ENCODE measurements around the gene ALG10B. TPM values are rescaled to one million over a fixed set of nuclear protein-coding genes. Genes with fewer than 3 reads are reported as not detected.

ALG10B gene
- total RNA-seq (1 to 10 TPM; 9.3 to 9.4 TPM), polyA plus RNA-seq (ENCODE audit: insufficient read length in 6 of 6) (10 to 100 TPM; 11.3 to 15.1 (median 13.1) TPM)
- long read RNA-seq, donor 1, full-length matches to known transcripts = 7 of 7 reads
- long read RNA-seq, donor 1, partial matches to known transcripts = 0 of 7 reads
- long read RNA-seq, donor 1, other reads (novel, unspliced or antisense) = 0 of 7 reads
- long read RNA-seq, donor 2, full-length matches to known transcripts = 1 of 1 reads
- long read RNA-seq, donor 2, partial matches to known transcripts = 0 of 1 reads
- long read RNA-seq, donor 2, other reads (novel, unspliced or antisense) = 0 of 1 reads
- long read RNA-seq, donor 3, full-length matches to known transcripts = 2 of 10 reads
- long read RNA-seq, donor 3, partial matches to known transcripts = 8 of 10 reads
- long read RNA-seq, donor 3, other reads (novel, unspliced or antisense) = 0 of 10 reads
- long read RNA-seq, donor 4, partial matches to known transcripts = 0 of 1 reads
- long read RNA-seq, donor 4, other reads (novel, unspliced or antisense) = 1 of 1 reads
- long read RNA-seq, donor 5, full-length matches to known transcripts = 2 of 2 reads
- long read RNA-seq, donor 5, partial matches to known transcripts = 0 of 2 reads
- long read RNA-seq, donor 5, other reads (novel, unspliced or antisense) = 0 of 2 reads
- long read RNA-seq, donor 6 = 0 reads
- long read RNA-seq, donor 7 = 0 reads
- long read RNA-seq, donor 8, full-length matches to known transcripts = 2 of 2 reads
- long read RNA-seq, donor 8, partial matches to known transcripts = 0 of 2 reads
- long read RNA-seq, donor 8, other reads (novel, unspliced or antisense) = 0 of 2 reads
- long read RNA-seq, donor 9 = 0 reads
- long read RNA-seq, donor 10 = 0 reads
- long read RNA-seq, donor 11, full-length matches to known transcripts = 1 of 1 reads
- long read RNA-seq, donor 11, partial matches to known transcripts = 0 of 1 reads
- long read RNA-seq, donor 11, other reads (novel, unspliced or antisense) = 0 of 1 reads
- long read RNA-seq, donor 12 = 0 reads

- H3K27me3 ChIP-seq = no peaks in the 10 kb centered on the region
- intact Hi-C loops (cut with DNase I) = loop anchor here in 1 of 2 donors (10.0 kb wide), 1 partner anchor 172 kb away; no protein-coding TSS in a partner anchor
- peak within 1 kb of the TSS; percentile 58 to 71 for H3K4me3 ChIP-seq
- no peaks in the 10 kb centered on the region for H3K9me3 ChIP-seq
- DNase-seq (peak; percentile 92 to 97 (median 94)), ATAC-seq (peak; percentile 99)
- peak within 1 kb of the TSS; percentile 83 to 85 for H3K27ac ChIP-seq
- peaks cover 0 to 15% of the 10 kb centered on the region in 2 donors for H3K4me1 ChIP-seq
- TF ChIP-seq CTCF (IDR thresholded peaks at IDR 0.05) = peak; percentile 54 to 76
- no peaks in the 10 kb centered on the region for H3K36me3 ChIP-seq
Observed at GRCh38 chr12:38316391-38317129, at the start of gene ALG10B. TSS of gene ALG10B (plus strand) at chr12:38316774. CDS start at chr12:38316894, 120 bp downstream.

GRCh38 chr12:38268612-38269011 is 48.0 kb upstream of the ALG10B start:
- no peaks in the 10 kb centered on the region for H3K4me1 ChIP-seq
- no peak for TF ChIP-seq CTCF (IDR thresholded peaks at IDR 0.05)
- no peak overlapping the region for H3K4me3 ChIP-seq
- no peaks in the 10 kb centered on the region for H3K36me3 ChIP-seq
- intact Hi-C loops (cut with DNase I) = no loop called here
- H3K27me3 ChIP-seq = no peaks in the 10 kb centered on the region
- DNase-seq = no peak
- no peak for ATAC-seq
- H3K27ac ChIP-seq = no peak overlapping the region
- peaks cover 0 to 2% of the 10 kb centered on the region in 2 donors for H3K9me3 ChIP-seq

GRCh38 chr12:38269897-38270296 is 46.7 kb upstream of the ALG10B start:
- Histone ChIP-seq H3K9me3 (peaks cover 0 to 2% of the 10 kb centered on the region in 2 donors), H3K36me3 (no peaks in the 10 kb centered on the region), H3K4me1 (no peaks in the 10 kb centered on the region), H3K4me3 (no peak overlapping the region), H3K27ac (no peak overlapping the region), H3K27me3 (no peaks in the 10 kb centered on the region)
- no peak for ATAC-seq
- TF ChIP-seq CTCF (IDR thresholded peaks at IDR 0.05) = no peak
- no peak for DNase-seq
- intact Hi-C loops (cut with DNase I) = no loop called here

- no peak for TF ChIP-seq CTCF (IDR thresholded peaks at IDR 0.05)
- no peaks in the 10 kb centered on the region for H3K27me3 ChIP-seq
- no peaks in the 10 kb centered on the region for H3K36me3 ChIP-seq
- intact Hi-C loops (cut with DNase I) = no loop called here
- ATAC-seq (no peak), DNase-seq (no peak)
- no peaks in the 10 kb centered on the region for H3K4me1 ChIP-seq
- peaks cover 0 to 2% of the 10 kb centered on the region in 2 donors for H3K9me3 ChIP-seq
- no peak overlapping the region for H3K27ac ChIP-seq
- H3K4me3 ChIP-seq = no peak overlapping the region
Observed at GRCh38 chr12:38279756-38280155, 36.8 kb upstream of the ALG10B start.

Data from left lung (tissue), 14 donors.